Epithelial cell of prostate (primary cell): ENCODE results near the gene IL18R1.

Experiments used
- DNase-seq: peaks from one replicate; pipeline ENCODE4 v3.0.0-alpha.2; 2011; ENCODE audit warnings: low read depth, low spot score
- H3K27ac ChIP-seq: fragments of 450-650 bp; 2 replicates; pipeline ENCODE4 v1.5.1; 2017; ENCODE audit warnings: mild to moderate bottlenecking

IL18R1 gene

DNA sequence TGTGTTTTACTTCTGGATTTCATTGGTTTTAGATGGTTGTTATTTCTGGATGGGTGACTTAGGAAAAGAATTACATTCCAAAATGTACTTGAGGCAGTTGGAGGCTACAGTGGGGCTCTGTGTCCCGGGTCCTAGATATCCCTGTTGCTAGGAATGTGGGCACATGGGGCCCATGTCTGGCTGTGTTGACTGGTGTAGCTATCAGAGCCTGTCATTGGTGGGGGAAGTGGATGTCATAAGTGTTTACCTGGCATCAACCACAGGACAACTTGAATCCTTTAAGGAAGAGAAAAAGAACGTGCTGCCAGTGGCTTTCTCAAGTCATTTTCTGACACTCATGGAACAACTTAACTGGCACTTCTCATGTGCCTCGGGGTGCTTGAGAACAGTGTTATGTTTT is 30.4 kb downstream of the IL18R1 start:
- DNase-seq = no peak
- no peak overlapping the region for H3K27ac ChIP-seq

DNA sequence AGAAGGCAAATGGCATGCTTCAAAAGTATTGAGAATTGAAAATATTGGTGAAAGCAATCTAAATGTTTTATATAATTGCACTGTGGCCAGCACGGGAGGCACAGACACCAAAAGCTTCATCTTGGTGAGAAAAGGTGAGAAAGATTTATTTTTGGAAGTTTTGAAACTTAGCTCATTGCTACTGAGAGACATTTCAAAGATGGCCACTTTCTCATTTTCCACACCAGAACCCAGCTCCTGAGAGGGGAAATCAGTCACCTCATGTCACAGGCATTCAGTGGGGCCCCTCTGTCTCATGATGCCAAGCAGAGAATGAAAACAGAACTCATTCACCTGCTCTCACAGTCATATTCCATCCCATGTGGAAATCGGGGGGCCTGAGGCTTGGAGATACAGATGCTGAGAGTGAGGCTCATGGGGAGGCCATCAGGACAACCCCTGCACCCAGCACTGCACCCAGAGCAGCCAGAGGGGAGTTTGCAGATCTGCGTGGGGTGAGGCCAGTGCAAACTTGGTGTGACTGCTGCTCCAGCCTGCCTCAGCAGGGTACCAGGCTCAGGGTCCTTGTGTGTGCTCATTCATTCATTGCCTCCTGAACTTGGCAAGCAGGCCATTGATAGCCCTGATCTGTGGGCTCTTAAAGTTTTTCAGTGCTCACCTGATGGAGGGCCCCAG is 31.4 kb downstream of the IL18R1 start:
- no peak for DNase-seq
- no peak overlapping the region for H3K27ac ChIP-seq

DNA sequence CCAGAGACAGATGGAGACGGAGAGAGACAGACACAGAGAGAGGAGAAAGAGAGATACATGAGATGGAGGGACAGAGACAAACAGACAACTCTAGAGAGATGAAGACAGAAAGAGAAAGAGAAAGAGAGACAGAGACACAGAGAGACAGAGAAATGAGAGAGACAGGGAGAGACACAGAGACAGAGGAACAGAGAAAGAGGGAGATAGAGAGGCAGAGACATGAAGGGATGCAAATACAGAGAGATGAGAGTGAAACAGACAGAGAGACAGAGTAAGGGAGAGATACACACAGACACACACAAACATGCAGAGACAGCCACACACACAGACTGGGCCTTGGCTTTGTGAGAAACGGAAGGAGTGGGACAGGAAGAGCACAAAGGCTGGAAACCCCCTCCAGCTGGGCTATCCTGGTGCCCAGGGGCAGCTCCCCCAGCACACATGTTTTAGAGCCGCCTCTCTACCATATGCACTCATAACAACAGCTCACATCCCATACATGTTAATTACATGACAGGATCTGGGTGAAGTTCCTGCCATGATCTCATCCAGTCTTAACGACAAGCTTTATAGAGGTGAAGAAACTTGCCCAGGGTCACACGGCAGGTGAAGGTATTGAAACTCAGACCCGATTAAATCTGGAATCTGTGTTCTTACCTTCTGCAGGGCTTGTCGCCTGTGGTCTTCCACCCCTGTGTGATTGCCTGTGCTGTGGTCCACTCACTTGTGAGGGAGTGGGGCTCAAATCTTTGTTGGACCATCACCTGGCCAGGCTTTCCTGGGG is 32.4 kb downstream of the IL18R1 start:
- no peak overlapping the region for H3K27ac ChIP-seq
- no peak for DNase-seq

DNA sequence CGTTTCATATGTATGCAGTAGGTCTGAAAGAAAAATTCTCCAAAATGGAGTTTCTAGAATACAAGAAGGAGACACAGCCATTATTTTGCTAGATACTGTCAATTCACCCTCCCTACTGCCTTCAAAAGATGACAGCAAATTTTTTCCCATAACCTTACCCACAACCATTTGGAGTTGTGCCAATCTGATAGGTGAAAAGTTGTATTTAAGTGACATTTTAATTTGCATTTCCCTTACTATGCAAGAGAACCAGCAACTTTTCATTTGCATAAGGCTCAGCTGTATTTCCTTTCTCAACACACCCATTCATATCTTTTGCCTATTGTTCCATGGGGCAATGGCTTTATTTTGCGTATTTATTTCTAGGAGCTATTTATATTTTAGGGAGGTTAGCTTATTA is 36.0 kb downstream of the IL18R1 start:
- DNase-seq = no peak
- H3K27ac ChIP-seq = no peak overlapping the region

DNA sequence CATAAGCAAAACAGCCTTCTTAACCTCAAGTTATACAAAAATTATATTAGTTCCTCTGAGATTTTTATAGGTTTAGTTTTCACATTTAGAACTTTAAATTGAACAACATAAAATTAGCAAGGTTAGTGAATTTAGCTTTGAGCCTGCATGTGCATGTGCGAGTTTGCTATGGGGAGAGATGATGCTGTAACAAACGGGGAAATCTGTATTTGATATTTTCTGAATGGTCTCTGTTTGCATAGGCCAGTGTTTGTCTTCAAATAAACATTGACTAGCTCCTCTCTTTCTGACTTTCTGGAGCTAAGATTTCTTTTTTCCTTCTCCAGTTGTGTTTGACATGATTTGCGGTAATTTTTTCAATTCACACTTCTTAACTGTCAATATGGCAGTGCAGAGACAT is 36.5 kb downstream of the IL18R1 start:
- no peak overlapping the region for H3K27ac ChIP-seq
- no peak for DNase-seq

DNA sequence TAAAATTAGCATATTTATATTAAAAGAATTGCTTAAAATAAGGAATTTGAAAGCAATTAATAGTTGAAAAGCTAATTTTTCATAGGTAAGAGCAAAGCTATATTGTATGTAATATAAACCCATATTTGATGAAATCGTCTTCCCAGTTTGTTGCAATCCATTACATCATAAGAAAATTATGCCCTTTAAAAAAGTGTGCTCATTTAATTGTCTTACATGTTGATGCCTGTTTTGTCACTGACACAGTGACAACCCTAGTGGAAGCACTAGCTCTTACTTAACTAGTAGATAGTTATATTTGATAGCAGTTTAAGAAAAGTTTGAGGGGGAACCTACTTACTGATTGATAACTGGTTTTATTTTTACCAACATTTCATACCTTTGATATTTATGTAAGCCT is 37.3 kb downstream of the IL18R1 start:
- H3K27ac ChIP-seq = no peak overlapping the region
- no peak for DNase-seq

DNA sequence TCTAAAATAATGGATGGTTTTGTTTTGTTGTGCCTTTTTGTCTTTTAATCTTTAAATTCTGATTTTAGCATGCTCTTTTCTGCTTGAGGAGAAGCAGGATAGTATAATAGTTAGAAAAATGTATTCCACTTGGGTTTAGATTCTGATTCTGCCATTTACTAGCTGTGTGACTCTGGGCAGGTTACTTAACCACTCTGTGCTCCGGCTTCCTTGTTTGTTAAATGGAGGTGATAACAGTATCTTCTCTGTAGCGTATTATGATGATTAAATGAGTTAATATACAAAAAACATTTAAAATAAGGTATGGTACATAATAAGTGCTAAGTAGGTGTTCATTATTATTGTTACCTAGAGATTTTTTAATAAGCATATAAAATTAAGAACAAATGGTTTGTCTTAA is 40.4 kb downstream of the IL18R1 start:
- H3K27ac ChIP-seq = no peak overlapping the region
- no peak for DNase-seq

DNA sequence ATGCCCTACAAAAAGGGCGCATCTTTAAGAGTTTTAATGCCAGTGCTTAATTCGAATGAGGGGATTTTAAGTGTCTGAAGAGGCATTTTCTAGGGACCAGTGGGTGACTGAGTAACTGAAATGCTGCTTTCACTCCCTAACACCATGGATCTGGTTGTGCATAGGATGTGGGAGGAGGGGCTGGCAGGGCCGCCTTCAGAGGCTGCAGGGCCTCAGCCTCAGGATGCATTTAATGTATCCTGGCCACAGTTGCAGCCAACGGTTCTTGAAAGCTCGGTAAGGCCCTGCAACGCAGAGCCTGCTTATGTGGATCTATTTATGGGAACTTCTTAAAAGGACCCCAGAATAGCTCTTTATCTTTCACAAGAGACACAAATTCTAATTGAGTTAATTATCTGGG is 41.6 kb downstream of the IL18R1 start:
- no peak overlapping the region for H3K27ac ChIP-seq
- no peak for DNase-seq

DNA sequence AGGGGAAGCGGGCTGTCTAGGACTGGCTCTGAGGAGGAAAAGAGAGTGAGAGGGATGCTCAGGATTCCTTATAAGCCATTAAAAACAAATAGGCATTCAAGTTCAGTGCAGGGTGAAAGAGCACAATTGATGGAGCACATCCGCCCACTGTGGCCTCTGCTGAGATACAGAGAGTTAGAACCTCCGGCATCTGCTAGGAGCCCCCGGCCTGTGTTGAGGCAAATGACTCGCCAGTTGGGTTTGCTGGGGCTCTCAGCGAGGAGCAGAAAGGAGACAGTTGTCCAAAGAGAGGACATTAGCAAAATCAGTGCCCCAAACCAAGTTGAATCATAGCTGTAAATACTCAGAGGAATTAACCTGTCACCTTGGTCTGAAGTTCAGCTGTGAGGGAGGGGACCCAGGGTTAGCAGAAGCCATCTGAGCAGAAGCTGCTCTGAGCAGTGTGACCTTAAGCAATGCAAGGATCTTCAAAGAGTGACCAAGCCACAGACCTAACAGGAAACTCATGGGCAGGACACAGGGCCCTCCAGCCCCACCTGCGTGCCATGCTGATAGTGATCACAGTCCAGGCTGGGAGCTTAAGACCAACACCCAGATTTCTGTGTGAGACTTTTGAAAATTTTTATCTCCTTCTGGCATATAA is 44.0 kb downstream of the IL18R1 start:
- no peak overlapping the region for H3K27ac ChIP-seq
- DNase-seq = no peak

DNA sequence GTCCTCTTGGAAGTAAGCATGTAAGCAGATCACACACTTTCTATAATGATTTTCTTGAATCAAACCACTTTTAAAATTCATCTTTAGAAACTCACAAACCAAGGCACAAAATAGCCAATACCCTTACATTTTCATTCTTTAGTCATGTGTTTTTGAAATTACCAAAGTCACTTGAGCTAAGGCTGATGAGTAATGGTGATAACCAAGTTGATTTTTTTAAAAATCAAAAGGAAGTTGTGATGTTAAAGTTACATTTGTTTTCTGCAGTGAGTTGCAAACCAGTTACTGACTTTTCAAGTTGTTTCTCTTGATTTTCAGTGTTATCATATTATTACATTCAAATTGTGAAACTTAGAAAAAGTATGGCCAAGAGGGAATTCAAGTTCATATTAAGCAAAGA is 45.9 kb downstream of the IL18R1 start:
- DNase-seq = no peak
- H3K27ac ChIP-seq = no peak overlapping the region

DNA sequence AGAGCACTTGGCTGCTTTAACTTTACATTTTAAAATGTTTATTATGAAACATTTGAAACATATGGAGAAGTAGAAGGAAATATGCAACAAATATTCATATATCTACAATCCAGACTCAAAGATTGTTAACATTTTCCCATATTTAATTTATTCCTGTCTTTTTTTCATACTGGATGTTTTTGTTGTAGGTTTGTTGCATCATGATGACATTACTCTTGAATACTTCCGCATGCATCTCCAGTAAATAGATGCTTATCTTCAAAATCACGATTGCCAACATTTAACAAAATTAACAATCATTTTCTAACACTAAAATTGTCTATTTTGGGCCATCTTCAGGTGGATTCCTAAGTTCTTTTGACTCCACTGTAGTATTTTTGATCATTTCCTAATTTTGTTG is 46.3 kb downstream of the IL18R1 start:
- H3K27ac ChIP-seq = no peak overlapping the region
- no peak for DNase-seq

DNA sequence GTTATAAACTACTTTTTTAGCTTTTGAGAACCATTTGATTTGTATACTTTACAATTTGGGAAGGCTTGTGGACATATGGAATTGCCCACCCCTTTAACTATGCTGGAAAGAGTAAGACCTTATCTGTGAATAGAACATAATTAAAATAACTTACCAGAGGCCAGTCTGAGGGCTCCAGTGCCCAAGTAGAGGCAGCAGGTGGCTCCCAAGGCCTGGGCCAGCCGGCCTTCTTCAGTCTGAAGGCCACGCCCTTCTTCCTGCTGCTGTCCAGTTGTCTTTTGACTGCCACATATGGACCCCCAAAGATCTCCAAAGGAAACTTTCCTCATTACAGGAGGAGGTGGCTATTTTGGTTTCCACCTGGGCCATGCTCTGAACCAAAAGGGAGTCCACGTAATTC is 55.4 kb downstream of the IL18R1 start:
- H3K27ac ChIP-seq = no peak overlapping the region
- no peak for DNase-seq

DNA sequence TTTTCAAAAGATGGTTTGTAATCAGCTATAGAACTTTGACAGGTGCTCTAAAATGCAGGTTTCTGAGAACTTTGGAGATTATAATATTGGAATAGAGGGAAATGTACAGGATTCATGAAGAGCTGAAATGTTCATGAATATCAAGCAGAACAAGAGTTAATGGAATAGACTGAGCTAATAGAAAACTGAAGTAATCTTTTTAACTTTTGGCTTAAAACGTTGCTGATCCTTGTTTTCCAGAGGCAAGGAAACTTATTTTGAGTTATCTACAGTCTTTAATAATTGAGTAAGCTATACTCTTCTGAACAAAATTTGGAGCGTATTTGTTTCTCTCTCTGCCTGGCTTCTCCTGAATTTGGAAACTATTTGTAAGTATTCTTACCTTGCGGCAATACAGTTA is 56.6 kb downstream of the IL18R1 start:
- DNase-seq = no peak

DNA sequence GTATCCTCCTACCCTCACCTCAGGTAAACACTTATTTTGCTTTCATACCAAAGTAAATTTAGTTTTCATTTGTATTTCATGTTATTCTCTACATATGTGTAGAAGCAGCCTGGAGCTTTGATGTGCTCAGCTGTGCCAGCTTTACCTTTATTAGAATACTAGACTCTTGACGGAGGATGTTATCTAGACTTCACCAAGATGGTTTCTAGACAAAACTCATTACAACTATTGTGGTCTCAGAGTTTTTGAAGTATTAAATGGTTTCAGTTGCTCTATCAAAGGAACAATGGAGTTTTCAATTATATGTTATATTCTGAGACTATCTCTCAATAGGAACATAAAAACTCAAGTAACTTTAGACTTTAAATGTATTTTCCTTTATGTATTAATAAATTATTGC is 62.4 kb downstream of the IL18R1 start:
- no peak overlapping the region for H3K27ac ChIP-seq
- DNase-seq = no peak

More for the DNA sequence above, 56.6 kb downstream of the IL18R1 start:
- no peak overlapping the region for H3K27ac ChIP-seq

DNA sequence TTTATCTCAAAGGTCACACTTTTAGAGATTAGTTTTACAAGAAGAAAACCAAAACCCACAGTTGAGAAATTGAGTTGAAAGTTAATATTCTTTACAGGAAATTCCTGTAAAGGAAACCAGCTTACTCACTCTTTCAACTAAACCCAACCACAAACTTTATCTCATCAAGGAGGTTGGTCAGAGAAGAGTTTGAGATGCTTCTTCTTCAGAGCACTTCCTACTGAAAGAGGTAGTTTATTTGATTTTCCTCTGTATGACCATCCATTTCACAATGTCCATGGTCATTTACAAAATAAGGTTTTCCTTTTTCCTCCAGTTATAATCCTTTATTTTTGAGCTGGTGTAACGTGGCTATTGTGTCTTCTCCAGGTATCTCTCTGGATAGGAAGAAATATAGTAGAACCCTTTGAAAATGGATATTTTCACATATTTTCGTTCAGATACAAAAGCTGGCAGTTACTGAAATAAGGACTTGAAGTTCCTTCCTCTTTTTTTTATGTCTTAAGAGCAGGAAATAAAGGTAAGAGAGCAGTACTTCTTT is 62.9 kb downstream of the IL18R1 start:
- H3K27ac ChIP-seq = no peak overlapping the region
- DNase-seq = no peak

DNA sequence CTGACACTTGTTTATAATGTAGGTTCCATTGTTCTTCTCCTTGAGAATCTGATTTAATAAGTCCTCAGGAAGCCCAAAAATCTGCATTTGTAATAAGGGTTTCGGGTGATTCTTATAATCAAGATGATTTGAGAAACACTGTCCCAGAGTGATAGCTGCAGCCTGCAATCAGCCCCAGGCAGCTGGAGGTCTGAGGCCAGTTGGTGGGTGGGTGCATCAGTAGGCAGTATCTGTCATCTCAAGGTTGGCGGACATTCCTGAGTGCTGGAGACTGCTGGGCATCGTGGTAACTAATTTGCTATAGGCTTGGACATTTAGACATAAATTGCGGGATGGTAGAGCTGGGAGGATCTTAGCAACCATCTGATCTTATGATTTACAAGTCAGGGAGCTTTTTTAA is 64.7 kb downstream of the IL18R1 start:
- no peak overlapping the region for H3K27ac ChIP-seq

DNA sequence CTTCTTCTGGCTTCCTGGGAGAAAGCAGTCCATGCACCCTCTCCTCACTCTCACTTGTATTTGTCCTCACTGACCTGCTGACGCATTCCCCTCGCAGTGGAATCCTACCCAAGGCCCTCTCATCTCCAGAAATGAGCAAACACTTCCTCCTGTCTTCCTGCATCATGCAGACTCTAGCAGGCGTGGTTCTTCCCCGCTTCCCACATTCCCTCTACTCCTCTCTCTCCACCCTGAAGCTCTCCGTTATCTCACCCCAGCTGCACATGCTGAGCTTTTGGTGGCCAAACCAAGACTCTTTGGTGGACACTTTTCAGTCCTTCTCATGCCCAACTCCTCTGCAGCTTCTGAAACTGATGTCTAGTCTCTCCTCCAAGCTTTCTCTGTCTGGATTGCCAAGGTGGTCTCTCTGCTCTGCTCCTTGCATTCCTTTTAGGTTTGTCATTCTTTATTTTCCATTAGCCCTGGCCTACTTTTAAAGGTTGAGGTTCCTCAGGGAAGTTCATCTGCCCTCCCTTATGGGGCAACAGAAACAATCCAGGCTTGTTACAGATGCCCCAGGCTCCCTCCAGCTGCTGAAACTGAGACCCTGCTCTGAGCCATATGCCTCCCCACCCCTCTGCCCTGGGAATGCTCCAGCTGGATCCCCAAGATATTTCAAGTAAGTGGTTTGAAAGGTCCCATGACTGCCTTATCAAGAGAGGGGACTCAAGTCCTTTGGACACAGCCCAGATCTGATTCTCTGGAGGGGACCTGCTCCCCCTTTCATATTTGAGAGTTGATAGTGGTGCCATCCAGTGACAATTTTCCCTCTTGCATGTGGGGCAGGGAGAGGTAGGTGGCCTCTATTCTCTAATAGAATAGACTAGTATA is 66.5 kb downstream of the IL18R1 start:
- DNase-seq = no peak
- no peak overlapping the region for H3K27ac ChIP-seq

More for the DNA sequence above, 64.7 kb downstream of the IL18R1 start:
- DNase-seq = no peak

DNA sequence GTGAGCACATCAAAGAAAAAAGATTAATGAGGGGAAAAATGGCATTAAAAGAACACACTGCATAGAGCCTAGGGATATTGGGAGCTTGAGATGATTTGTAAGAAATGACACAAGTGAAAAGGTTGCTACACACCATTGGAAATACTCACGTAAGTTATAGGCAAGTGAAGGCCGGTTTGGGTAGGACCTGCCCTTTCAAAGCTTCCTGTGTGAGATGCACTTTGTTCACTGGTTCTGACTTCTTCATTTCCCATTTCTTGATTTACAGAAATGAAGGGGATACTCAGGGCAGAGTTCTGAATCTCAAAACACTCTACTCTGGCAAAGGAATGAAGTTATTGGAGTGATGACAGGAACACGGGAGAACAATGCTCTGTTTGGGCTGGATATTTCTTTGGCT is 67.3 kb downstream of the IL18R1 start, which contains the start of gene IL18RAP:
TSS of gene IL18RAP (plus strand) at position 251 of the 400 bp plus-strand sequence. CDS start at position 369, 118 bp downstream.
- H3K27ac ChIP-seq = no peak within 1 kb of the TSS
- DNase-seq = no peak

DNA sequence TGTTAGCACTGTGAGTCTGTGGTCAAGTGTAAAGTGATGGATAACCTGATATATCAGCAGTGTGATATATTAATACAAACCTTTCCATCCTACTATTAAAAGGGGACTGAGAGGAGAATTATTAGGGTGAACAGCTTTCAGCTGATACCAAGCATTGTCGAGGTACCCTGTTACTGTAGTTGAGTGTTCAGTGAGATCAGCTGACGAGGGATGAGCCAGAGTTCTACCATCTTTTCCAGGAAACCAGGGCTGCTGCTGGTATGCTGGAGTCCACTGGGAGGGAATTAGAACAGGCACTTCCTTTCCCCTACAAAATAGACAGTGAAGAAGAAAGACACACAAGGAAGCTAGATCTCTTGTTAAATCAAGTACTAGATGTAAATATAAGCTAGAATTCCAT is 67.8 kb downstream of the IL18R1 start:
- no peak for DNase-seq
- no peak overlapping the region for H3K27ac ChIP-seq

DNA sequence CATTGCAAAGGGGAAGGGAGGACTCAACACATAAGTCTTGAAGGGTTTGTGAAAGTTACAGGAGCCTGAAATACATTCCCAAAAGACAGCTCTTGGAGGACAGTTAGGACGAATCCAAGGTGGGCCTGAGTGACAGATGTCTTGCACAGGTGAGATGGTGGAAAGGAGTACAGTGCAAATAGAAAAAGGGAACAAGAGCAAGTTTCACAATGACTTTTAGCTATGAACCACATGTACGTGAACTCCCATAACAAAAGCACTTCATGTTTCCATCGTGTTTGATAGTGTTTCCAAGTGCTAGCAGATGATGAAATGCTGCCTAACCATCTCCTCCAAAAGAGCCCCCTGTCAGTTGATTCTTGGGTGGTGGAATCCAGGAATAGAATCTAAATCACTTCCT is 69.2 kb downstream of the IL18R1 start:
- no peak overlapping the region for H3K27ac ChIP-seq

More for the DNA sequence above, 69.2 kb downstream of the IL18R1 start:
- DNase-seq = no peak
